IMR-90 (cell line): ENCODE results near the gene NAP1L1. TPM values are rescaled to one million over a fixed set of nuclear protein-coding genes. Genes with fewer than 3 reads are reported as not detected.

Experiments
- ATAC-seq: fragments of 200-7000 bp; cut with Tn5 transposase; 2 replicates; pipeline ENCODE4 v1.9.1; 2020; ENCODE audit warnings: low read depth, mild to moderate bottlenecking, moderate library complexity
- BruUV-seq: library from RNA; stranded (reverse); fragments of 400-500 nt; replicated peaks from 2 replicates; lab custom pipeline; 2021; lab: Mats Ljungman, UMichigan
- CTCF ChIA-PET: fragments of 300-600 bp; formaldehyde crosslinking; extraction: SDS; loops from one replicate; lab custom pipeline; 2021; ENCODE audit warnings: antibody characterized with exemption; lab: Yijun Ruan, JAX
- POLR2A ChIA-PET: fragments of 300-600 bp; sonication (Branson Sonifier 250); formaldehyde crosslinking; loops from one replicate; lab custom pipeline; 2022; ENCODE audit warnings: antibody characterized with exemption; ENCODE audit not compliant: unreplicated experiment; lab: Charles Lee
- DNase-seq: peaks from one replicate; pipeline ENCODE4 v3.0.0; 2013
- H2AFZ ChIP-seq: replicated peaks from 2 replicates; pipeline ENCODE3; 2013; ENCODE audit warnings: low read length, mild to moderate bottlenecking; ENCODE audit not compliant: poor library complexity
- H2AK5ac ChIP-seq: 2 replicates; pipeline ENCODE4 v1.6.1; 2013; ENCODE audit warnings: low read depth, low read length, inconsistent platforms
- H2AK9ac ChIP-seq: replicated peaks from 2 replicates; pipeline ENCODE3; 2013; ENCODE audit warnings: mild to moderate bottlenecking, low read depth, low read length, moderate library complexity; ENCODE audit not compliant: poor library complexity
- H2BK120ac ChIP-seq: 2 replicates; pipeline ENCODE4 v1.6.1; 2013; ENCODE audit warnings: low read depth, low read length, inconsistent platforms
- H2BK15ac ChIP-seq: 3 replicates; pipeline ENCODE4 v1.6.1; 2013; ENCODE audit warnings: low read depth, low read length, inconsistent platforms
- H2BK20ac ChIP-seq: 2 replicates; pipeline ENCODE4 v1.6.1; 2013; ENCODE audit warnings: low read depth, mild to moderate bottlenecking, inconsistent platforms, low read length, moderate library complexity
- H2BK5ac ChIP-seq: 2 replicates; pipeline ENCODE4 v1.6.1; 2013; ENCODE audit warnings: mild to moderate bottlenecking, low read depth, low read length, inconsistent platforms; ENCODE audit not compliant: poor library complexity, severe bottlenecking
- H3K14ac ChIP-seq: replicated peaks from 2 replicates; pipeline ENCODE4 v1.6.1; 2013; ENCODE audit warnings: low read depth, low read length, inconsistent platforms
- H3K18ac ChIP-seq: 2 replicates; pipeline ENCODE4 v1.6.1; 2013; ENCODE audit warnings: low read depth, low read length, control low read depth
- H3K23ac ChIP-seq: 2 replicates; pipeline ENCODE4 v1.6.1; 2013; ENCODE audit warnings: low read depth, low read length, inconsistent platforms
- H3K27ac ChIP-seq: 2 replicates; pipeline ENCODE4 v1.5.1; 2013; ENCODE audit warnings: mild to moderate bottlenecking, control low read depth, low read length; ENCODE audit not compliant: insufficient read depth
- H3K27me3 ChIP-seq: 2 replicates; pipeline ENCODE4 v1.6.1; 2013; ENCODE audit warnings: low read length; ENCODE audit not compliant: control insufficient read depth, insufficient read depth
- H3K36me3 ChIP-seq: 2 replicates; pipeline ENCODE4 v1.6.1; 2013; ENCODE audit warnings: low read length, mixed read lengths; ENCODE audit not compliant: control insufficient read depth, insufficient read depth
- H3K4ac ChIP-seq: 2 replicates; pipeline ENCODE4 v1.6.1; 2013; ENCODE audit warnings: low read depth, low read length, inconsistent platforms
- H3K4me1 ChIP-seq: 2 replicates; pipeline ENCODE4 v1.6.1; 2013; ENCODE audit warnings: low read length, mixed read lengths; ENCODE audit not compliant: control insufficient read depth, insufficient read depth
- H3K4me2 ChIP-seq: 2 replicates; pipeline ENCODE4 v1.6.1; 2013; ENCODE audit warnings: low read depth, mild to moderate bottlenecking, control low read depth, low read length, moderate library complexity
- H3K4me3 ChIP-seq: 2 replicates; pipeline ENCODE4 v1.5.1; 2013; ENCODE audit warnings: low read depth, mild to moderate bottlenecking, control low read depth, low read length, moderate library complexity; ENCODE audit not compliant: insufficient read depth
- H3K56ac ChIP-seq: 2 replicates; pipeline ENCODE4 v1.6.1; 2013; ENCODE audit warnings: low read length, inconsistent platforms; ENCODE audit not compliant: insufficient read depth; ENCODE audit errors: extremely low read depth
- H3K79me1 ChIP-seq, 2 experiments: 2 replicates each; pipeline ENCODE4 v1.6.1; 2013; ENCODE audit warnings: low read length in 2 of 2, inconsistent platforms in 1 of 2, low read depth in 1 of 2
- H3K9ac ChIP-seq: 2 replicates; pipeline ENCODE4 v1.6.1; 2013; ENCODE audit warnings: low read depth, low read length, control low read depth
- H3K9me1 ChIP-seq: 2 replicates; pipeline ENCODE4 v1.6.1; 2013; ENCODE audit warnings: low read length, inconsistent platforms; ENCODE audit not compliant: insufficient read depth
- H3K9me3 ChIP-seq: 2 replicates; pipeline ENCODE4 v1.6.1; 2013; ENCODE audit warnings: low read length; ENCODE audit not compliant: control insufficient read depth, insufficient read depth
- H4K20me1 ChIP-seq: 2 replicates; pipeline ENCODE4 v1.6.1; 2013; ENCODE audit warnings: low read length, inconsistent platforms; ENCODE audit not compliant: insufficient read depth
- H4K5ac ChIP-seq: 2 replicates; pipeline ENCODE4 v1.6.1; 2013; ENCODE audit warnings: mild to moderate bottlenecking, low read depth, low read length, control low read depth
- H4K8ac ChIP-seq, 2 experiments: 2 replicates each; pipeline ENCODE4 v1.6.1; 2013; ENCODE audit warnings: low read depth in 2 of 2, low read length in 2 of 2, control low read depth in 1 of 2, inconsistent platforms in 1 of 2
- H4K91ac ChIP-seq: 2 replicates; pipeline ENCODE4 v1.6.1; 2013; ENCODE audit warnings: low read depth, low read length, inconsistent platforms; ENCODE audit not compliant: insufficient read depth
- BHLHE40 ChIP-seq: fragments of 150-350 bp; IDR thresholded peaks from 2 replicates; pipeline ENCODE4 v1.6.1; 2016; ENCODE audit warnings: mild to moderate bottlenecking, low read depth, low read length
- CEBPB ChIP-seq: IDR thresholded peaks from 2 replicates; pipeline ENCODE4 v1.6.1; 2012; ENCODE audit warnings: low read depth, low read length, improper control_type of control experiment
- CHD1 ChIP-seq: IDR thresholded peaks from 2 replicates; pipeline ENCODE4 v1.6.1; 2012; ENCODE audit warnings: low read depth, low read length, improper control_type of control experiment
- CTCF ChIP-seq: conservative IDR thresholded peaks from 2 replicates; pipeline ENCODE4 v1.5.1; 2012; ENCODE audit warnings: mild to moderate bottlenecking, low read depth, low read length, improper control_type of control experiment
- ELK1 ChIP-seq: fragments of 150-350 bp; IDR thresholded peaks from 2 replicates; pipeline ENCODE4 v1.6.1; 2016; ENCODE audit warnings: low read depth, mild to moderate bottlenecking, low read length, moderate library complexity, borderline replicate concordance
- FOS ChIP-seq: fragments of 150-350 bp; IDR thresholded peaks from 2 replicates; pipeline ENCODE4 v1.6.1; 2016; ENCODE audit warnings: low read depth, low read length
- MAFK ChIP-seq: IDR thresholded peaks from 2 replicates; pipeline ENCODE4 v1.6.1; 2012; ENCODE audit warnings: low read depth, low read length, improper control_type of control experiment
- MAZ ChIP-seq: IDR thresholded peaks from 2 replicates; pipeline ENCODE4 v1.6.1; 2012; ENCODE audit warnings: low read depth, mild to moderate bottlenecking, low read length, improper control_type of control experiment, moderate library complexity, borderline replicate concordance
- MXI1 ChIP-seq: IDR thresholded peaks from 2 replicates; pipeline ENCODE4 v1.6.1; 2012; ENCODE audit warnings: low read depth, mild to moderate bottlenecking, low read length, moderate library complexity, borderline replicate concordance
- NFE2L2 ChIP-seq: fragments of 150-350 bp; IDR thresholded peaks from 2 replicates; pipeline ENCODE4 v1.6.1; 2016; ENCODE audit warnings: low read depth, mild to moderate bottlenecking, low read length
- POLR2A ChIP-seq: IDR thresholded peaks from 2 replicates; pipeline ENCODE4 v1.6.1; 2012; ENCODE audit warnings: mild to moderate bottlenecking, low read depth, low read length
- RAD21 ChIP-seq: IDR thresholded peaks from 2 replicates; pipeline ENCODE4 v1.6.1; 2012; ENCODE audit warnings: low read length, improper control_type of control experiment
- RCOR1 ChIP-seq: IDR thresholded peaks from 2 replicates; pipeline ENCODE4 v1.6.1; 2012; ENCODE audit warnings: mild to moderate bottlenecking, low read length, improper control_type of control experiment; ENCODE audit not compliant: insufficient replicate concordance
- RFX5 ChIP-seq: IDR thresholded peaks from 2 replicates; pipeline ENCODE4 v1.8.0; 2012; ENCODE audit warnings: low read depth, mild to moderate bottlenecking, low read length, moderate library complexity
- SMC3 ChIP-seq: fragments of 150-350 bp; IDR thresholded peaks from 2 replicates; pipeline ENCODE4 v1.6.1; 2016; ENCODE audit warnings: low read depth, mild to moderate bottlenecking, antibody characterized with exemption, low read length, moderate library complexity
- USF2 ChIP-seq: fragments of 150-350 bp; IDR thresholded peaks from 2 replicates; pipeline ENCODE4 v1.6.1; 2017; ENCODE audit warnings: mild to moderate bottlenecking, antibody characterized with exemption, low read length, low read depth
- WGBS, 2 experiments: methylation state at CpG; one replicate each; pipeline versions ENCODE4 v1.1.5 to v1.1.7; 2013; ENCODE audit warnings: missing lambda C conversion rate in 2 of 2; ENCODE audit not compliant: insufficient read length in 1 of 2; ENCODE audit errors: extremely low coverage in 2 of 2; 5-methylcytosine and 5-hydroxymethylcytosine counted together
- dilution Hi-C: fragments of 300-500 bp; cut with HindIII; formaldehyde crosslinking; loops from one replicate; pipeline ENCODE4 v1.14.3; 2018; ENCODE audit warnings: low sequenced_read_pairs; ENCODE audit not compliant: unreplicated experiment
- in situ Hi-C: fragments of 300-500 bp; cut with MboI; formaldehyde crosslinking; loops from 3 replicates; pipeline ENCODE4 v1.14.3; 2019; ENCODE audit warnings: low sequenced_read_pairs, inconsistent platforms, mixed read lengths
- intact Hi-C: fragments of 100-400 bp; cut with micrococcal nuclease; formaldehyde crosslinking; loops from 2 replicates; pipeline ENCODE4 v1.10.0; 2022
- polyA plus RNA-seq, 3 experiments: library from polyadenylated mRNA; depleted of rRNA; stranded (reverse); fragments of >200 nt; gene quantifications; 2 replicates each; pipeline ENCODE4 v1.2.3, GENCODE V29; 2012; ENCODE audit warnings: low replicate concordance in 1 of 3
- total RNA-seq: library from RNA; depleted of rRNA; stranded (reverse); fragments of >200 nt; gene quantifications from 2 replicates; pipeline ENCODE4 v1.2.3, GENCODE V29; 2012

The NAP1L1 gene
- total and polyA plus RNA-seq, 2 of the 4 experiments (the other 2 are of a cell fraction) = 86.4 to 200 TPM

- Histone ChIP-seq H3K4ac (no peak overlapping the region), H3K27ac (no peak overlapping the region), H2BK20ac (no peak overlapping the region), H2AFZ (no peak overlapping the region), H4K5ac (no peak overlapping the region), H2AK9ac (no peak overlapping the region), H3K79me1 (no peaks in the 10 kb centered on the region), H2BK15ac (no peak overlapping the region), H2BK5ac (no peak overlapping the region), H3K4me1 (no peaks in the 10 kb centered on the region), H3K18ac (no peak overlapping the region), H3K4me2 (no peak overlapping the region), H3K23ac (no peak overlapping the region), H2AK5ac (no peak overlapping the region), H3K56ac (no peak overlapping the region), H3K27me3 (no peaks in the 10 kb centered on the region), H3K9ac (no peak overlapping the region), H3K9me1 (no peaks in the 10 kb centered on the region), H3K14ac (no peak overlapping the region), H3K4me3 (no peak overlapping the region), H4K20me1 (no peaks in the 10 kb centered on the region), H2BK120ac (no peak overlapping the region), H3K9me3 (no peaks in the 10 kb centered on the region), H4K91ac (no peak overlapping the region), H4K8ac (no peak overlapping the region), H3K36me3 (no peaks in the 10 kb centered on the region)
- in situ Hi-C loops = no loop called here
- WGBS, 2 experiments = no CpG with 5 or more reads among the region's 3 CpGs
- dilution Hi-C loops = no loop called here
- no peak for ATAC-seq
- DNase-seq = no peak
- no peak for TF ChIP-seq MAZ
- no peak for TF ChIP-seq SMC3
- no peak for TF ChIP-seq RFX5
- TF ChIP-seq BHLHE40 = no peak
- no peak for TF ChIP-seq CHD1
- TF ChIP-seq FOS = no peak
- TF ChIP-seq CTCF = no peak
- TF ChIP-seq ELK1 = no peak
- no peak for TF ChIP-seq POLR2A
- no peak for TF ChIP-seq RAD21
- no peak for TF ChIP-seq RCOR1
- TF ChIP-seq USF2 = no peak
- no peak for TF ChIP-seq MXI1
- no peak for TF ChIP-seq MAFK
- TF ChIP-seq NFE2L2 = no peak
- TF ChIP-seq CEBPB = no peak
- no TSS peak for BruUV-seq
- intact Hi-C loops = no loop called here
- POLR2A ChIA-PET = no interaction called here
- CTCF ChIA-PET = no interaction called here
Measured at GRCh38 chr12:76094754-76095153, 10.3 kb upstream of the NAP1L1 start.
